ENCODE measurements around the gene LILRB5. TPM values are rescaled to one million over a fixed set of nuclear protein-coding genes. Genes with fewer than 3 reads are reported as not detected.

LILRB5 gene
- total and polyA plus RNA-seq, 2 of the 8 experiments (the other 6 are each of a cell fraction or from before 2014, with no cell fraction given): 0.05 TPM; not detected in 1

DNA sequence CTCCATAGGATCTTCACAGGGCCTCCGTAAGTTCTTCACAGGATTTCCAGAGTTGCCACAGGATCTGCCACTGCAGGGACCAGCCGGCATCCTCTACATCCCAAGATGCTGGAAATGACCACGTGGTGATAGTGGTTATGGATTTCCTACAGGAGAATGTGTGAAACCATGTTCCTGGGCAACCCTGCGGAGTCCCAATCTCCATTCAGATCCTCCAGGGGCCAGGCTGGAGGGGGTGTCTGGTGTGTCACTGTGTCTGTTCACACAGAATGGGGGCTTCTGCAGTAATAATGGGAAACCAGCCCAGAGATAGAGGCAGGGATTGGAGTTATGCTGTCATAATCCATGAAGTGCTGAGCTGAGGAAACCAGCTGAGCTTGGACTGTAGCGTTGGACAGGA lies 23.1 kb downstream of the LILRB5 start:
- no peak overlapping the region for H3K14ac ChIP-seq (ENCODE audit: insufficient read length)
- H4K8ac ChIP-seq (ENCODE audit: extremely low read depth, insufficient read depth, low read length): no peak overlapping the region
- peaks cover 0 to 1% of the 10 kb centered on the region in 2 experiments for H4K20me1 ChIP-seq (replicated peaks in 1 of 2; ENCODE audit: control insufficient read depth in 1 of 2, insufficient read depth in 2 of 2, low read length in 2 of 2)
- FAIRE-seq: no peak
- no peak overlapping the region for H3K56ac ChIP-seq (replicated peaks; ENCODE audit: insufficient read length, low read depth, low read length)
- no peak overlapping the region for H2BK5ac ChIP-seq (ENCODE audit: low read depth, low read length)
- no peak overlapping the region for H2BK15ac ChIP-seq (ENCODE audit: low read length)
- no peaks in the 10 kb centered on the region for H3K79me1 ChIP-seq (ENCODE audit: low read depth, low read length)
- no peak overlapping the region for H3K4ac ChIP-seq (replicated peaks; ENCODE audit: insufficient read length, low read depth, low read length)
- H3K23ac ChIP-seq (ENCODE audit: insufficient read length): no peak overlapping the region
- no peaks in the 10 kb centered on the region for H3K4me1 ChIP-seq (replicated peaks in 1 of 4; ENCODE audit: control insufficient read depth in 3 of 4, insufficient read depth in 4 of 4, low read length in 3 of 4)
- no peak overlapping the region for H3K9ac ChIP-seq (replicated peaks in 1 of 4; ENCODE audit: extremely low read depth in 1 of 4, low read depth in 3 of 4, low read length in 3 of 4)
- H4K91ac ChIP-seq (replicated peaks; ENCODE audit: insufficient read length, low read length): no peak overlapping the region
- H3K27me3 ChIP-seq (replicated peaks in 1 of 4; ENCODE audit: control insufficient read depth in 3 of 4, extremely low read depth in 1 of 4, insufficient read depth in 3 of 4, low read length in 3 of 4): peaks cover 0 to 7% (median 2%) of the 10 kb centered on the region in 4 experiments; a peak in 3 of 7 replicates
- peaks cover 4 to 6% of the 10 kb centered on the region in 2 experiments; a peak in 2 of 4 replicates for H3K9me3 ChIP-seq (ENCODE audit: insufficient read depth in 2 of 2, low read depth in 1 of 2, low read length in 1 of 2)
- no peaks in the 10 kb centered on the region for H3K23me2 ChIP-seq (ENCODE audit: low read depth, low read length)
- H2BK20ac ChIP-seq (ENCODE audit: low read length): no peak overlapping the region
- H2AK5ac ChIP-seq (ENCODE audit: low read depth, low read length): no peak overlapping the region
- POLR2A ChIA-PET (ENCODE audit: partially characterized antibody): interaction anchor here (1.6 to 4.9 kb wide), 3 partner anchors 24 to 33 kb away, joined by 4 to 44 read pairs (median 10); partner anchors contain the start of gene RPS9
- H3K79me2 ChIP-seq (ENCODE audit: control insufficient read depth in 1 of 2, insufficient read depth in 2 of 2, low read length in 2 of 2): no peaks in the 10 kb centered on the region
- no peak overlapping the region for H3K4me2 ChIP-seq (ENCODE audit: insufficient read depth in 1 of 2, low read depth in 2 of 2, low read length in 2 of 2)
- 69% methylated on average over 5 of the region's 5 CpGs; no CpG with 5 or more reads in 1 of the 2 experiments for WGBS, 2 experiments (ENCODE audit: extremely low coverage in 1 of 2, insufficient coverage in 1 of 2, insufficient read length in 1 of 2, insufficient replicate concordance in 2 of 2, low coverage in 1 of 2, low lambda C conversion rate in 2 of 2, missing lambda C conversion rate in 1 of 2)
- H2AFZ ChIP-seq (ENCODE audit: low read length): no peak overlapping the region
- no peak overlapping the region for H3K18ac ChIP-seq (ENCODE audit: extremely low read depth, low read length)
- no peak for TF ChIP-seq SP4 (IDR thresholded peaks at IDR 0.05; ENCODE audit: low read length)
- no peak for TF ChIP-seq ZNF274 (IDR thresholded peaks at IDR 0.05; ENCODE audit: borderline replicate concordance, extremely low read depth, low read length)
- no peak for TF ChIP-seq TCF12 (IDR thresholded peaks at IDR 0.05; ENCODE audit: low read depth, low read length)
- TF ChIP-seq CREB1 (IDR thresholded peaks at IDR 0.05): no peak
- TF ChIP-seq CBX8 (IDR thresholded peaks at IDR 0.05; ENCODE audit: borderline replicate concordance, low read depth, low read length): no peak
- TF ChIP-seq POU5F1 (IDR thresholded peaks at IDR 0.05; ENCODE audit: low read depth, low read length): no peak
- TF ChIP-seq, protein P1, sequence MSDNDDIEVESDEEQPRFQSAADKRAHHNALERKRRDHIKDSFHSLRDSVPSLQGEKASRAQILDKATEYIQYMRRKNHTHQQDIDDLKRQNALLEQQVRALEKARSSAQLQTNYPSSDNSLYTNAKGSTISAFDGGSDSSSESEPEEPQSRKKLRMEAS (IDR thresholded peaks at IDR 0.05): no peak
- TF ChIP-seq, protein P2, sequence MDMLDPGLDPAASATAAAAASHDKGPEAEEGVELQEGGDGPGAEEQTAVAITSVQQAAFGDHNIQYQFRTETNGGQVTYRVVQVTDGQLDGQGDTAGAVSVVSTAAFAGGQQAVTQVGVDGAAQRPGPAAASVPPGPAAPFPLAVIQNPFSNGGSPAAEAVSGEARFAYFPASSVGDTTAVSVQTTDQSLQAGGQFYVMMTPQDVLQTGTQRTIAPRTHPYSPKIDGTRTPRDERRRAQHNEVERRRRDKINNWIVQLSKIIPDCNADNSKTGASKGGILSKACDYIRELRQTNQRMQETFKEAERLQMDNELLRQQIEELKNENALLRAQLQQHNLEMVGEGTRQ (IDR thresholded peaks at IDR 0.05; ENCODE audit: low read length): no peak
- TF ChIP-seq EGR1 (IDR thresholded peaks at IDR 0.05; ENCODE audit: borderline replicate concordance, low read depth, low read length): no peak
- TF ChIP-seq JUND (IDR thresholded peaks at IDR 0.05; ENCODE audit: low read length): no peak
- no peak for TF ChIP-seq SP1 (IDR thresholded peaks at IDR 0.05; ENCODE audit: low read depth, low read length)
- no peak for TF ChIP-seq EZH2 (IDR thresholded peaks at IDR 0.05; ENCODE audit: low read depth, low read length, severe bottlenecking)
- TF ChIP-seq POLR2A (IDR thresholded peaks at IDR 0.05; ENCODE audit: control extremely low read depth in 1 of 2, low read depth in 2 of 2, low read length in 2 of 2): no peak
- TF ChIP-seq RXRA (IDR thresholded peaks at IDR 0.05; ENCODE audit: insufficient read depth, low read depth, low read length): no peak
- no peak overlapping the region for H2BK120ac ChIP-seq (replicated peaks; ENCODE audit: low read depth, low read length)
- H3K36me3 ChIP-seq (ENCODE audit: control insufficient read depth in 2 of 4, insufficient read depth in 4 of 4, low read length in 3 of 4): no peaks in the 10 kb centered on the region
- no peak overlapping the region for H3K27ac ChIP-seq (ENCODE audit: low read depth, low read length)
- no peak overlapping the region for H3K4me3 ChIP-seq (ENCODE audit: extremely low read depth in 1 of 4, insufficient read depth in 2 of 4, low read depth in 3 of 4, low read length in 4 of 4)
- no peak overlapping the region for H4K5ac ChIP-seq (ENCODE audit: insufficient read length, low read depth, low read length)
- DNase-seq (ENCODE audit: low read depth in 1 of 2, low spot score in 2 of 2): no peak
- no peak overlapping the region for H2BK12ac ChIP-seq (ENCODE audit: low read depth, low read length)
- CTCF ChIA-PET (ENCODE audit: partially characterized antibody): interaction anchor here (1.1 to 1.9 kb wide), 4 partner anchors 32 to 158 kb away, joined by 3 to 9 read pairs (median 4); no protein-coding TSS in a partner anchor

Measured in H1 (cell line).